GM21528 (cell line): ENCODE measurements around the gene CRB2.
A peak's percentile ranks its signal among the peaks of the same experiment; 100 is the strongest.

Source experiments
- ATAC-seq: cut with Tn5 transposase; IDR thresholded peaks from one replicate; pipeline ENCODE4 v1.9.1; 2021; ENCODE audit warnings: mild to moderate bottlenecking, moderate library complexity; ENCODE audit not compliant: unreplicated experiment, low FRiP score

The CRB2 gene

DNA sequence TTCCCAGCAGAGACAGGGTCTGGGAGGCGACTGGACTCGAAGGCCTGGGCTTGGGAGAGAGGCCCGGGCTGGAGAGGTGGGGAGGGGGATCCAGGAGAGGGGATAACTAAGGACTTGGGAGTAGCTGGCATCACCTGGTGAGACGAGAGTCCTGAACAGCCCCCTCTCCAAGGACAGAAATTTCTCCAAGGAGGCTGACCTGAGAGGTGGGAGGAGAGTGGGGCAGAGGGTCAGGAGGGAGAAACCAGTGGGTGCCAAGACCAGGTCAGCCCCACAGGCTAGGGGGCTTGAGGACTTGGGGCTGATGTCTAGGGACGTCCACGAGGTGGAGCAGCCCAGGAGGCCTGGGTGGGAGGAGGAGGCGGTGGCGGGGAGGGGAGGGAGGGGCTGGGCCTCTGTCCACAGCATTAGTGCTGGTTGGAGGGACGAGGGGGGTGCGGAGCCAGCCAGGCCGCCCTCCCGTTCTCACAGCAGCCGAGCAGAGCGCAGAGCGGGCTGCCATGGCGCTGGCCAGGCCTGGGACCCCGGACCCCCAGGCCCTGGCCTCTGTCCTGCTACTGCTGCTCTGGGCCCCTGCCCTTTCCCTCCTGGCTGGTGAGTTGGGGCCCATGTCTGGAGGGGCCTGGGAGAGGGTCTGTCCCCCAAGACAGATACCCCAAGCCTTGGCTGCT, at the start of gene CRB2:
CRB2 (plus strand) TSS at position 437 of the 671 bp plus-strand sequence; CDS start at position 501, 64 bp downstream.
- no peak for ATAC-seq

DNA sequence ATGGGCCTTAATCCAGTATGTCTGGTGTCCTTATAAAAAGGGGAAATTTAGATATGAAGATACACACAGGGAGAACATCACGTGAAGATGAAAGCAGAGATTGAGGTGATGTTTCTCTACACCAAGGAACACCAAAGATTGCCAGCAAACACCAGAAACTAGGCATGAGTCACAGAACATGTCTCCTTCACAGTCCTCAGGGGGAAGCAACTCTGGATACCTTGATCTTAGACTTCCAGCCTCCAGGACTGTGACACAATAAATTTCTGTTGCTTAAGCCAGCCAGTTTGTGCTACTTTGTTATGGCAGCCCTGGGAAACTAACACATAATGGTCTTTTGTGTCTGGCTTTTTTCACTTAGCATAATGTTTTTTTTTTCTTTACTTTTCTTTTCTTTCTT, 46.4 kb upstream of the CRB2 start:
- no peak for ATAC-seq

DNA sequence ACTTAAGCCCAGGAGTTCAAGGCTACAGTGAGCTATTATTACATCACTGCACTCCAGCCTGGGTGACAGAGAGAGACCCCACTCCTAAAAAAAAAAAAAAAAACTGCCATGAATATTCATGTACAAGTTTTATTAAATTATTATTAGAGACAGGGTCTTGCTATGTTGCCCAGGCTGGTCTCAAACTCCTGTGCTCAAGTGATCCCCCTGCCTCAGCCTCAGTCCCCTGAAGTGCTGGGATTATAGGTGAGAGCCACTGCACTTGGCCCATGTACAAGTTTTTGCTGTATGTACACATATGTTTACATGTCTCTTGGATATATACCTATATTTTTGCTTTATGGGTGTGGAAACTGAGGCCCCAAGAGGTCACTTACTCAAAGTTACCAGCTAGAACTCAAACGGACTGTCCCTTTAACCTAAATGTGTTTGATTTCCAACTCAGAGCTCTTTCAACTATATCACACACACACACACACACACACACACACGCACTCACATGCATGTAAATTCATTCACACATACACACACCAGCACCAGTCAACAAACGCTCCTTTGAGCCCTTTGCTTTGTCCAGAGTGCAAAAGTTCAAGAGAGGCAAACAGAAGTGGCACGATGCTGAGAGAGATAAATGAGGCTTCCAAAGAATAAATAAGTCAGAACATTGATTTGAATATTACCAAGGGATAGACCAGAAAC, 45.3 kb upstream of the CRB2 start:
- ATAC-seq: no peak

DNA sequence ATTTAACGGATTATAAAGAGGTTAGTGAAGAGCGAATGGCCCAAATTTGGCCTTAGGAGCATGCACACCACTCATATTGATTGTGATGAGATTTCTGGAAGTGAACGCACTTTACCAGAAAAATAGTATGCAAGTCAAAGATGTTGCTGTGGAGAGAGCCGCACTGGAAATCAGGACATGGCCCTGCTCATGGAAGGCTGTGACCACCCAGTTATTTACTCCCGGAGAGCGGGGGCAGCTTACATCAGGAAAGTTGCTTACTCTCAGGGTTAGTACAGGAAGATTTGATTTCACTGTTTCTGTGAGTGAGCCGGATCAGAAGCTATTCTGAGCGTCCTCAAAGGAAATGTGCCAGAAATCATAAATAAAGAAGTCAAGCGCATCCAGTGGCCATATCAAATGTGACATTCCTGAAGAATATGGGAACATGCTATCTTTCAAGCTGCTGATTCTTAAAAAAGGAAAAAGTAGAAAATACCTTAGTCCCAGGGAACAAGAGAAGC, 44.7 kb upstream of the CRB2 start:
- ATAC-seq: no peak

GRCh38 chr9:123312306-123312877, 43.6 kb upstream of the CRB2 start:
- ATAC-seq: no peak

DNA sequence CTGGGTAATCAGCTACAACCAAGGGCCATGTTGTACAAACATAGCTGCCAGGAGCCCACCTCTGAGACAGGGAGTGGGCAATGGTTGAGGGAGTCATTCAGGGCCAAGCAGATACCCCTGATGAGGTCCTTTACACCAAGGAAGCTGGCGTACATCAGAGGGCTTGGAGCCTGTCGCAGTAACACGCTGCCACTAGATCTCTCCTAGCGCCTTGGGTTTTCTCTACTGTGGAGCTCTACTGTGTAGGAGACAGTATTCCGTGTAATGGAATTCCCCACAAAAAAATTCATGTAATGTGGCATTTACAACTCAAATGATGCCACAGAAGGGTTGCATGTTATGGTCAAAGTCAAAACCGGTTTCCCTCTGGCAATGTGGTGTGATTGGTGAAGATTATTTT, 41.4 kb upstream of the CRB2 start:
- no peak for ATAC-seq

- ATAC-seq: no peak
Observed at GRCh38 chr9:123315635-123316034, 40.4 kb upstream of the CRB2 start.

- no peak for ATAC-seq
Observed at GRCh38 chr9:123316053-123316718, 39.8 kb upstream of the CRB2 start.

- ATAC-seq: peak; percentile 57
Observed at GRCh38 chr9:123318202-123318601, 37.8 kb upstream of the CRB2 start.

- no peak for ATAC-seq
Observed at GRCh38 chr9:123318961-123319421, 37.0 kb upstream of the CRB2 start.

- ATAC-seq: no peak
Observed at GRCh38 chr9:123319541-123320339, 36.3 kb upstream of the CRB2 start.

DNA sequence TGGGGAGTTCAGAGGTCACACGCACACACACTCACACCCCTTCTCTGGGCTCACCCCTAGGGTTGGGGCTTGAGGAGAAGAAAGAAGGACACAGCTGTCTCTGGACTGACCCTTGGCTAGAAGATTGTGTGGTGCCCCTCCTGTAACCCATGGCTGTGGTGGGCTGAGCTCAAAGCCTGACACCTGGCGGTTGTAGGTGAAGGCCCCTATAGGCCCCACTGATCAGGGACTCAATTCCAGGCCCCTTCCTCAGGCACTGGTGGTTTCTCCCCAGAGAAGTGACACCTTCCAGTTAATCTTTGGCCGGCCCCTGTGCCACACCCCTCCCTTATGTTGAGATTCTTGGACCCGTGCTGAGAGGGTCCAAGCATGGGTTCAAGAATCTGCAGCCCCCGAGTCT, 35.2 kb upstream of the CRB2 start:
- ATAC-seq: no peak

DNA sequence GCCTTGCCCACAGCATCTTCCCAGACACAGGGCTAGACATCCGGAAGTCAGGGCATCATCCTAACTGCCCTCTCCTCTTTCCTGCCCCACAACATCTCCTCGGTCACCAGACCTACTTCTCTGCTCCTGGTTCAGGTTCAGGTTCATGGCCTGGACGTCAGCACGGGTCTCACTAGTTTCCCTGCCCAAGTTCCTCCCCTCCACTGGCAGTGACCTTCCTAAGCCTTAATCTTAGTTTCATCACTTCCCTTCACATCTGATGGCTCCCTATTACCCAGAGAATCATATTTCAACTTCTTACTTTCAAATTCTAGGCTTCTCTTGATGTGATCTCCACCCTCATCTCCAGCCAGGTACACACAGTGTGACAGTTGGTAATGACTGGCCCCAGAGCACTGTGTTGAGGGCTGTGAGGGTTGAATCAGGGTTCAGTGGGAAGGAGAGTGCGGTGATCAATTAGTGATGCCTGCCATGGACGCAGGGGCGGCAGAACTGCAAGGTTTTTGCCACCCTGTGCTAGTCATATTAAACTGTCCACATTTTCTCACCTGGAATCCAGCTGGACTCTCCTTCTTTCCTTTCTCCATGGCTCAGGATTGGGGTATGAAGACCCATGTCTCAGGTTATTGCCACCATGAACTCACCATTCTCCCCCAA, 34.3 kb upstream of the CRB2 start:
- ATAC-seq: no peak

- peak; percentile 57 for ATAC-seq
Observed at GRCh38 chr9:123322273-123323195, 33.5 kb upstream of the CRB2 start.

- peak; percentile 2 for ATAC-seq
Observed at GRCh38 chr9:123323196-123324013, 32.6 kb upstream of the CRB2 start.

DNA sequence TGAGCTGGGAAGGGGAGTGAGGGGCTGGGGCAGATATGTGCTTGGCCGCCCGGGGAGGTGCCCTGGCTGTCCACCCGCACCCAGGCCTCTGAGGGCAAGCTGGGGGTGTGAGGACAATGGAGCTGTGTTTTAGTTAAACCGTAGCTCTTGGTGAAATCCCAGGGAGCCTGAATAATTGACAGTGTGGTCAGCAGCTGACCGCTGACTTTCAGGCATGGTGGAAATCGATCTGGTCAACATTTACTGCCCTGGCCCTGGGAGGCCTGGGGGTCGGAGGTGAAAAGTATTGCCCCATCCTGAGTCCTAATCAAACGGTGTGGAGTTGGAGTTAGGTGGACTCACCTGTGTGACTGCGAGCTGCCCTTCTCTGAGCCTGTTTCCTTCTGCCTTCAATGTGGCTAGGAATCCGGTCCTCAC, 31.2 kb upstream of the CRB2 start:
- no peak for ATAC-seq

- no peak for ATAC-seq
Observed at GRCh38 chr9:123326187-123326586, 29.8 kb upstream of the CRB2 start.

GRCh38 chr9:123326662-123327093, 29.3 kb upstream of the CRB2 start:
- ATAC-seq: no peak
